K562 (cell line): ENCODE measurements around the gene DNAJC19. TPM values are rescaled to one million over a fixed set of nuclear protein-coding genes. Genes with fewer than 3 reads are reported as not detected.

Experiments
- CBX3 ChIP-seq, 2 experiments: IDR thresholded peaks; 1 replicate in 1 of 2; 2 replicates in 1 of 2; pipeline ENCODE4 v1.6.1; 2012; ENCODE audit warnings: inconsistent platforms in 2 of 2, low read length in 2 of 2, borderline replicate concordance in 1 of 2, control low read depth in 1 of 2
- CEBPG ChIP-seq, 3 experiments: fragments of 200-800 bp in 1 of 3; sonication (Bioruptor generic) in 1 of 3; sonication (generic) in 1 of 3; formaldehyde crosslinking in 1 of 3; IDR thresholded peaks in 2 of 3; conservative IDR thresholded peaks in 1 of 3; 2 replicates each; pipeline versions ENCODE4 v1.6.1 to v1.8.0; 2016 to 2022; ENCODE audit warnings: missing compliant biosample characterization in 2 of 3, missing genetic modification characterization in 2 of 3, mild to moderate bottlenecking in 1 of 3, missing genetic modification reagents in 1 of 3
- GABPA ChIP-seq: fragments of 200-800 bp; sonication (Bioruptor generic); conservative IDR thresholded peaks from 2 replicates; pipeline ENCODE4 v1.6.1; 2016; ENCODE audit warnings: low read depth, missing genetic modification characterization, missing compliant biosample characterization
- HNRNPH1 ChIP-seq: fragments of 200-400 bp; formaldehyde crosslinking; optimal IDR thresholded peaks from 2 replicates; pipeline ENCODE3; 2017; ENCODE audit warnings: low read depth, mild to moderate bottlenecking, low read length, moderate library complexity
- HOXB6 ChIP-seq: fragments of 250-450 bp; sonication (Bioruptor Pico); IDR thresholded peaks from 2 replicates; pipeline ENCODE4 v1.5.1; 2022; ENCODE audit warnings: mild to moderate bottlenecking, borderline replicate concordance
- KDM5B ChIP-seq: fragments of 200-600 bp; sonication (generic); IDR thresholded peaks from 2 replicates; pipeline ENCODE4 v1.6.1; 2012; ENCODE audit warnings: low read depth, mild to moderate bottlenecking, moderate library complexity, low read length, control low read depth, inconsistent platforms; ENCODE audit not compliant: insufficient replicate concordance
- NELFE ChIP-seq: IDR thresholded peaks from 2 replicates; pipeline ENCODE4 v1.6.1; 2011; ENCODE audit warnings: mild to moderate bottlenecking; ENCODE audit not compliant: insufficient read depth, insufficient read length
- NFRKB ChIP-seq: fragments of 450-650 bp; IDR thresholded peaks from 2 replicates; pipeline ENCODE4 v1.6.1; 2016; ENCODE audit warnings: low read depth
- NR1H2 ChIP-seq: sonication (generic); formaldehyde crosslinking; IDR thresholded peaks from 2 replicates; pipeline ENCODE4 v1.4.0; 2020; ENCODE audit warnings: mild to moderate bottlenecking, missing genetic modification reagents
- NR4A1 ChIP-seq, 2 experiments: fragments of 250-450 bp in 1 of 2; fragments of 450-650 bp in 1 of 2; sonication (Bioruptor Pico) in 1 of 2; IDR thresholded peaks; 2 replicates each; pipeline versions ENCODE4 v1.4.0 to v1.6.1; 2016 to 2020; ENCODE audit warnings: mild to moderate bottlenecking in 2 of 2, missing compliant biosample characterization in 1 of 2, missing genetic modification characterization in 1 of 2, moderate library complexity in 1 of 2
- PHF20 ChIP-seq: fragments of 450-650 bp; IDR thresholded peaks from 2 replicates; pipeline ENCODE4 v1.6.1; 2018; ENCODE audit not compliant: partially characterized antibody
- PHTF2 ChIP-seq: fragments of 250-450 bp; sonication (Bioruptor Pico); IDR thresholded peaks from 2 replicates; pipeline ENCODE4 v1.5.0; 2021; ENCODE audit warnings: mild to moderate bottlenecking
- SIN3B ChIP-seq: fragments of 450-650 bp; IDR thresholded peaks from 2 replicates; pipeline ENCODE4 v1.6.1; 2017; ENCODE audit warnings: low read depth, mild to moderate bottlenecking, moderate library complexity
- ZFX ChIP-seq: sonication (generic); formaldehyde crosslinking; IDR thresholded peaks from 2 replicates; pipeline ENCODE4 v1.8.0; 2022; ENCODE audit warnings: mild to moderate bottlenecking, missing genetic modification reagents, moderate library complexity
- polyA plus RNA-seq, 8 experiments: library from polyadenylated mRNA; depleted of rRNA in 4 of 8; stranded (reverse) in 5 of 8; unstranded in 3 of 8; fragments of >200 nt; fragmentation: Nextera tagmentation in 2 of 8; fragmentation: Illumina TruSeq in 1 of 8; extraction: Ambion mirVana in 2 of 8; extraction: Trizol in 1 of 8; gene quantifications; 2 replicates each; pipeline versions ENCODE4 v1.2.1 to v1.2.3, GENCODE V29; 2011 to 2014; ENCODE audit warnings: inconsistent platforms in 1 of 8, missing spikeins in 1 of 8
- total RNA-seq, 7 experiments: library from RNA; depleted of rRNA in 6 of 7; stranded (reverse); fragments of >200 nt in 6 of 7; fragmentation: Illumina TruSeq in 2 of 7; extraction: Trizol in 2 of 7; gene quantifications; 2 replicates each; pipeline versions ENCODE4 v1.2.1 to v1.2.3, GENCODE V29; 2011 to 2021; ENCODE audit warnings: low replicate concordance in 1 of 7
- TF ChIP-seq, protein P1 (sequence below): fragments of 450-650 bp; IDR thresholded peaks from 2 replicates; pipeline ENCODE4 v1.6.1; 2016
- TF ChIP-seq, protein P2 (sequence below), 2 experiments: fragments of 450-650 bp in 1 of 2; sonication (generic) in 1 of 2; formaldehyde crosslinking; conservative IDR thresholded peaks; 2 replicates each; pipeline versions ENCODE4 v1.4.0 to v1.8.1; 2020 to 2022; ENCODE audit warnings: mild to moderate bottlenecking in 1 of 2, missing genetic modification reagents in 1 of 2
- TF ChIP-seq, protein P3 (sequence below), 2 experiments: fragments of 450-650 bp; conservative IDR thresholded peaks; 2 replicates each; pipeline ENCODE4 v1.6.1; 2017; ENCODE audit warnings: mild to moderate bottlenecking in 2 of 2, moderate library complexity in 2 of 2
- TF ChIP-seq, protein P4 (sequence below), 3 experiments: fragments of 200-800 bp in 1 of 3; fragments of 250-450 bp in 1 of 3; fragments of 450-650 bp in 1 of 3; sonication (Bioruptor Pico) in 1 of 3; sonication (Bioruptor generic) in 1 of 3; formaldehyde crosslinking in 1 of 3; IDR thresholded peaks; 2 replicates each; pipeline versions ENCODE4 v1.6.1 to v1.8.0; 2016 to 2022; ENCODE audit warnings: mild to moderate bottlenecking in 2 of 3, missing genetic modification characterization in 2 of 3, missing compliant biosample characterization in 1 of 3, moderate library complexity in 1 of 3

DNAJC19 gene
- total and polyA plus RNA-seq, 9 of the 15 experiments (the other 6 are each of a cell fraction or from before 2014, with no cell fraction given), result 55.7 to 184 (median 99.1) TPM

DNA sequence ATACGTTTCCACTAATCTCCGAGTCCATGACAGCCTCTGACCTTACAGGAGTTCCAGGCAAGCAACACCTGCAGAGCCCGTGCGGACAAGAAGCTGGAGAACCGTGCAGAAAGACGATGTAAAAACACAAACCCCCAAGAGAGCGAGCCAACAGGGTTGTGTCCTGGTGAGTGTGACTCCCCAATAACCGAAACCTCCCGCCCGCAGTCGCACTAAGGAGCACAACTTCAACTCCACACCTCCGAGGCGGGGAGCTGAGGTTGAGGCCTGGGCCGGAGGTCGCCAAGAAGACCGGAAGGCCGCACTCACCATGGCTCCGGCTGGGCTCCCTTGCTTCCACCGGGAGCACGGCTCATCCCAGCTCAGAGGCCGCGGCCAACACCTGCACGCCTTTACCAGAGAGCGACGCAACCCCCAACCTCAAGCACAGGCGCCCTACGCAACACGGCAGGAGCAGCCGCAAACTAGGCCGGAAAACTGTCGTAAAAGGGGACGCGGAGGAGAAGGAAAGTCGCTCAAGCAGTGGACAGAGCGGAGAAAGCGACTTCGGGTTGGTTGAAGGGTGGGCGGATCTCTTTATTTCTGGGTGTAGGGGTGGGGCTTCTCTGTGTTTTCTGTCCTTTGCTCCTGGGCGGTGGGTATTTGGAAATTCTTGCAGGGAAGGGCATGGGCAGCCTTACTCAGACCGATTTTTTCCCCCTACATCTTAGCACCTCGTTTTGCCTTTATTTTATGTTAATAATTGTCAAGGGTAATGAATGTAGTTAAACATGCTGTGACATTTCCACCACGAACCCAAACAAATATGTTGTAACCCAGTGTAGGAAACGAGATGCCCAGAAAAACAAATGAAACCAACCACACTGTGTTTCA is at the start of gene DNAJC19 (continued):
- peak; percentile 59; the same call in 1 of the 2 replicates for TF ChIP-seq GABPA (tag)
- no peak for TF ChIP-seq PHTF2 (CRISPR knock-in tag)
- peak; percentile 83 for TF ChIP-seq PHF20
- TF ChIP-seq CEBPG (CRISPR knock-in tag; IDR thresholded peaks at IDR 0.05), result peak; percentile 62
- no peak for TF ChIP-seq CEBPG (tag; conservative IDR thresholded peaks at IDR 0.05 in 1 of 2, IDR thresholded peaks at IDR 0.05 in 1 of 2)
- TF ChIP-seq NR4A1 (CRISPR knock-in tag; IDR thresholded peaks at IDR 0.05), result 0 out of 2 replicates have a peak, but pooled peaks have one; percentile 73
- TF ChIP-seq NR4A1 (tag; IDR thresholded peaks at IDR 0.05), result no peak
- TF ChIP-seq, protein P1, sequence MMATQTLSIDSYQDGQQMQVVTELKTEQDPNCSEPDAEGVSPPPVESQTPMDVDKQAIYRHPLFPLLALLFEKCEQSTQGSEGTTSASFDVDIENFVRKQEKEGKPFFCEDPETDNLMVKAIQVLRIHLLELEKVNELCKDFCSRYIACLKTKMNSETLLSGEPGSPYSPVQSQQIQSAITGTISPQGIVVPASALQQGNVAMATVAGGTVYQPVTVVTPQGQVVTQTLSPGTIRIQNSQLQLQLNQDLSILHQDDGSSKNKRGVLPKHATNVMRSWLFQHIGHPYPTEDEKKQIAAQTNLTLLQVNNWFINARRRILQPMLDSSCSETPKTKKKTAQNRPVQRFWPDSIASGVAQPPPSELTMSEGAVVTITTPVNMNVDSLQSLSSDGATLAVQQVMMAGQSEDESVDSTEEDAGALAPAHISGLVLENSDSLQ, result peak; percentile 72; the same call in 1 of the 2 replicates
- peak; percentile 81 for TF ChIP-seq KDM5B
- peak; percentile 97 for TF ChIP-seq ZFX (CRISPR knock-in tag)
- TF ChIP-seq SIN3B, result peak; percentile 76
- no peak for TF ChIP-seq NELFE
- no peak for TF ChIP-seq HOXB6
- no peak for TF ChIP-seq HNRNPH1
- TF ChIP-seq CBX3 (IDR thresholded peaks at IDR 0.05; ENCODE audit: borderline replicate concordance in 1 of 2, low read length in 2 of 2), result peak in 1 of 2 experiments; percentile 38; a peak in 1 of 3 replicates
- TF ChIP-seq, protein P2, sequence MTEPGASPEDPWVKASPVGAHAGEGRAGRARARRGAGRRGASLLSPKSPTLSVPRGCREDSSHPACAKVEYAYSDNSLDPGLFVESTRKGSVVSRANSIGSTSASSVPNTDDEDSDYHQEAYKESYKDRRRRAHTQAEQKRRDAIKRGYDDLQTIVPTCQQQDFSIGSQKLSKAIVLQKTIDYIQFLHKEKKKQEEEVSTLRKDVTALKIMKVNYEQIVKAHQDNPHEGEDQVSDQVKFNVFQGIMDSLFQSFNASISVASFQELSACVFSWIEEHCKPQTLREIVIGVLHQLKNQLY (CRISPR knock-in tag; conservative IDR thresholded peaks at IDR 0.05), result no peak
- peak; percentile 66; the same call in 1 of the 2 replicates for TF ChIP-seq NFRKB
- TF ChIP-seq, protein P3, sequence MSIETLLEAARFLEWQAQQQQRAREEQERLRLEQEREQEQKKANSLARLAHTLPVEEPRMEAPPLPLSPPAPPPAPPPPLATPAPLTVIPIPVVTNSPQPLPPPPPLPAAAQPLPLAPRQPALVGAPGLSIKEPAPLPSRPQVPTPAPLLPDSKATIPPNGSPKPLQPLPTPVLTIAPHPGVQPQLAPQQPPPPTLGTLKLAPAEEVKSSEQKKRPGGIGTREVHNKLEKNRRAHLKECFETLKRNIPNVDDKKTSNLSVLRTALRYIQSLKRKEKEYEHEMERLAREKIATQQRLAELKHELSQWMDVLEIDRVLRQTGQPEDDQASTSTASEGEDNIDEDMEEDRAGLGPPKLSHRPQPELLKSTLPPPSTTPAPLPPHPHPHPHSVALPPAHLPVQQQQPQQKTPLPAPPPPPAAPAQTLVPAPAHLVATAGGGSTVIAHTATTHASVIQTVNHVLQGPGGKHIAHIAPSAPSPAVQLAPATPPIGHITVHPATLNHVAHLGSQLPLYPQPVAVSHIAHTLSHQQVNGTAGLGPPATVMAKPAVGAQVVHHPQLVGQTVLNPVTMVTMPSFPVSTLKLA (conservative IDR thresholded peaks at IDR 0.05), result peak; percentile 71 to 81
- TF ChIP-seq NR1H2, result no peak
- TF ChIP-seq, protein P4, sequence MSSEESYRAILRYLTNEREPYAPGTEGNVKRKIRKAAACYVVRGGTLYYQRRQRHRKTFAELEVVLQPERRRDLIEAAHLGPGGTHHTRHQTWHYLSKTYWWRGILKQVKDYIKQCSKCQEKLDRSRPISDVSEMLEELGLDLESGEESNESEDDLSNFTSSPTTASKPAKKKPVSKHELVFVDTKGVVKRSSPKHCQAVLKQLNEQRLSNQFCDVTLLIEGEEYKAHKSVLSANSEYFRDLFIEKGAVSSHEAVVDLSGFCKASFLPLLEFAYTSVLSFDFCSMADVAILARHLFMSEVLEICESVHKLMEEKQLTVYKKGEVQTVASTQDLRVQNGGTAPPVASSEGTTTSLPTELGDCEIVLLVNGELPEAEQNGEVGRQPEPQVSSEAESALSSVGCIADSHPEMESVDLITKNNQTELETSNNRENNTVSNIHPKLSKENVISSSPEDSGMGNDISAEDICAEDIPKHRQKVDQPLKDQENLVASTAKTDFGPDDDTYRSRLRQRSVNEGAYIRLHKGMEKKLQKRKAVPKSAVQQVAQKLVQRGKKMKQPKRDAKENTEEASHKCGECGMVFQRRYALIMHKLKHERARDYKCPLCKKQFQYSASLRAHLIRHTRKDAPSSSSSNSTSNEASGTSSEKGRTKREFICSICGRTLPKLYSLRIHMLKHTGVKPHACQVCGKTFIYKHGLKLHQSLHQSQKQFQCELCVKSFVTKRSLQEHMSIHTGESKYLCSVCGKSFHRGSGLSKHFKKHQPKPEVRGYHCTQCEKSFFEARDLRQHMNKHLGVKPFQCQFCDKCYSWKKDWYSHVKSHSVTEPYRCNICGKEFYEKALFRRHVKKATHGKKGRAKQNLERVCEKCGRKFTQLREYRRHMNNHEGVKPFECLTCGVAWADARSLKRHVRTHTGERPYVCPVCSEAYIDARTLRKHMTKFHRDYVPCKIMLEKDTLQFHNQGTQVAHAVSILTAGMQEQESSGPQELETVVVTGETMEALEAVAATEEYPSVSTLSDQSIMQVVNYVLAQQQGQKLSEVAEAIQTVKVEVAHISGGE (CRISPR knock-in tag; IDR thresholded peaks at IDR 0.05), result peak in 2 of 3 experiments; percentile 61 to 67; a peak in 3 of 6 replicates
